OCI-LY3 (cell line): ENCODE data around the gene DR1.

Experiments used
- H2AFZ ChIP-seq: fragments of 200-600, 300-600 bp; shearing (Covaris generic); 2 replicates; pipeline ENCODE4 v1.6.0; 2014; ENCODE audit warnings: antibody characterized with exemption, low read depth, low read length
- H3K27ac ChIP-seq: fragments of 200-600, 300-600 bp; sonication (generic); 2 replicates; pipeline ENCODE4 v1.5.1; 2014; ENCODE audit warnings: mild to moderate bottlenecking, low read length, moderate library complexity, mixed read lengths
- H3K27me3 ChIP-seq: fragments of 200-600, 300-600 bp; sonication (generic); 2 replicates; pipeline ENCODE4 v1.6.1; 2014; ENCODE audit warnings: low read depth, low read length, mixed read lengths
- H3K36me3 ChIP-seq: fragments of 200-600, 300-600 bp; sonication (generic); replicated peaks from 2 replicates; pipeline ENCODE3; 2014; ENCODE audit warnings: low read depth, low read length, mixed read lengths
- H3K4me1 ChIP-seq: fragments of 300-600, 200-600 bp; sonication (generic); 2 replicates; pipeline ENCODE4 v1.6.1; 2014; ENCODE audit warnings: low read length, mixed read lengths
- H3K4me2 ChIP-seq: fragments of 200-600, 300-600 bp; sonication (generic); 2 replicates; pipeline ENCODE4 v1.6.1; 2014; ENCODE audit warnings: low read length, mixed read lengths
- H3K4me3 ChIP-seq: fragments of 300-600, 200-600 bp; sonication (generic); 2 replicates; pipeline ENCODE4 v1.5.1; 2014; ENCODE audit warnings: antibody characterized with exemption, mild to moderate bottlenecking, low read length, moderate library complexity
- H3K79me2 ChIP-seq: fragments of 300-600, 200-600 bp; shearing (Covaris generic); 2 replicates; pipeline ENCODE4 v1.6.1; 2014; ENCODE audit warnings: mild to moderate bottlenecking, low read length, mixed read lengths
- H3K9ac ChIP-seq: fragments of 300-600, 200-600 bp; shearing (Covaris generic); 2 replicates; pipeline ENCODE4 v1.6.0; 2014; ENCODE audit warnings: mild to moderate bottlenecking, low read length, moderate library complexity
- H3K9me3 ChIP-seq: fragments of 200-600, 300-600 bp; shearing (Covaris generic); 2 replicates; pipeline ENCODE4 v1.6.1; 2014; ENCODE audit warnings: low read length, mixed read lengths; ENCODE audit not compliant: insufficient read depth
- H4K20me1 ChIP-seq: fragments of 200-600, 300-600 bp; sonication (generic); 2 replicates; pipeline ENCODE4 v1.6.1; 2016; ENCODE audit warnings: low read length, mixed read lengths; ENCODE audit not compliant: insufficient read depth
- EZH2phosphoT487 ChIP-seq: fragments of 200-600 bp; shearing (Covaris generic); IDR thresholded peaks from 2 replicates; pipeline ENCODE4 v1.6.1; 2018; ENCODE audit warnings: antibody characterized with exemption, mixed run types, low read depth
- TF ChIP-seq, protein P1 (sequence below): fragments of 200-600, 300-600 bp; sonication (generic); IDR thresholded peaks from 2 replicates; pipeline ENCODE4 v1.5.1; 2014; ENCODE audit warnings: antibody characterized with exemption, low read length, low read depth

DR1 gene

DNA sequence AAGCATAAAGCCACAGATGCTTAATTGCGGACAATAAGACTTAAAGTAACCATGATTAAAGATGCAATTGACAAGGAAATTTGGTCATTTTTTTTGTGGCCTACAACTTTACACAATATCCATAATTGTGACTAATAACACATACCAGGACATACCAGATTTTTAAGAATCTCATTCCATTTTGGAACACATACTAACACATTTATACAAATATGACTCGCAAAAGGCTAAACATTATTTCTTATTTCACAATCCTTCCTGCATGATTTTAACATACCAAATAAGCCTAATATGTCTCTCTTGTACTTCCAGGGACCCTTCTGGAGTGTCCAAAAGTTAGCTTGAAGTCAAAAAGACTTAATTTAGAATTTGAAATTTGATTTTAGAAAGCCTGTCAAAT lies 48.8 kb downstream of the DR1 start:
- Histone ChIP-seq H3K27ac (no peak overlapping the region), H3K36me3 (no peaks in the 10 kb centered on the region), H3K4me3 (no peak overlapping the region), H3K79me2 (no peaks in the 10 kb centered on the region), H3K4me2 (no peak overlapping the region), H3K9me3 (no peaks in the 10 kb centered on the region), H3K9ac (no peak overlapping the region), H3K4me1 (no peaks in the 10 kb centered on the region), H4K20me1 (no peaks in the 10 kb centered on the region), H3K27me3 (no peaks in the 10 kb centered on the region), H2AFZ (no peak overlapping the region)
- TF ChIP-seq EZH2phosphoT487, result no peak
- TF ChIP-seq, protein P1, sequence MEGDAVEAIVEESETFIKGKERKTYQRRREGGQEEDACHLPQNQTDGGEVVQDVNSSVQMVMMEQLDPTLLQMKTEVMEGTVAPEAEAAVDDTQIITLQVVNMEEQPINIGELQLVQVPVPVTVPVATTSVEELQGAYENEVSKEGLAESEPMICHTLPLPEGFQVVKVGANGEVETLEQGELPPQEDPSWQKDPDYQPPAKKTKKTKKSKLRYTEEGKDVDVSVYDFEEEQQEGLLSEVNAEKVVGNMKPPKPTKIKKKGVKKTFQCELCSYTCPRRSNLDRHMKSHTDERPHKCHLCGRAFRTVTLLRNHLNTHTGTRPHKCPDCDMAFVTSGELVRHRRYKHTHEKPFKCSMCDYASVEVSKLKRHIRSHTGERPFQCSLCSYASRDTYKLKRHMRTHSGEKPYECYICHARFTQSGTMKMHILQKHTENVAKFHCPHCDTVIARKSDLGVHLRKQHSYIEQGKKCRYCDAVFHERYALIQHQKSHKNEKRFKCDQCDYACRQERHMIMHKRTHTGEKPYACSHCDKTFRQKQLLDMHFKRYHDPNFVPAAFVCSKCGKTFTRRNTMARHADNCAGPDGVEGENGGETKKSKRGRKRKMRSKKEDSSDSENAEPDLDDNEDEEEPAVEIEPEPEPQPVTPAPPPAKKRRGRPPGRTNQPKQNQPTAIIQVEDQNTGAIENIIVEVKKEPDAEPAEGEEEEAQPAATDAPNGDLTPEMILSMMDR, result no peak

DNA sequence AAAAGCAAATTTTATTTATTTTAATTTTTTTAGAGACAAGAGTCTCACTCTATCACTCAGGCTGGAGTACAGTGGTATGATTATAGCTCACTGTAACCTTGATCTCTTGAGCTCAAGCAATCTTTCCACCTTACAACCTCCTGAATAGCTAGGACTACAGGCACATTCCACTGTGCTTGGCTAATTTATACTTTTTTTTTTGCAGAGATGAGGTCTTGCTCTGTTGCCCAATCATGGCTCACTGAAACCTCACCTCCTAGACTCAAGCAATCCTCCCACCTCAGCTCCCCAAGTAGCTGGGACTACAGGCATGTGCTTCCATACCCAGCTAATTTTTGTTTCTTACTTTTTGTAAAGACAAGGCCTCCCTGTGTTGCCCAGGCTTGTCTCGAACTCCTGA lies 49.5 kb downstream of the DR1 start:
- no peak overlapping the region for H3K4me3 ChIP-seq
- no peak overlapping the region for H2AFZ ChIP-seq
- no peaks in the 10 kb centered on the region for H3K27me3 ChIP-seq
- no peaks in the 10 kb centered on the region for H3K36me3 ChIP-seq
- H3K4me1 ChIP-seq, result no peaks in the 10 kb centered on the region
- H3K27ac ChIP-seq, result no peak overlapping the region
- no peaks in the 10 kb centered on the region for H3K9me3 ChIP-seq
- no peak overlapping the region for H3K4me2 ChIP-seq
- TF ChIP-seq, protein P1, result no peak
- TF ChIP-seq EZH2phosphoT487, result no peak
- H4K20me1 ChIP-seq, result no peaks in the 10 kb centered on the region
- no peak overlapping the region for H3K9ac ChIP-seq
- no peaks in the 10 kb centered on the region for H3K79me2 ChIP-seq

DNA sequence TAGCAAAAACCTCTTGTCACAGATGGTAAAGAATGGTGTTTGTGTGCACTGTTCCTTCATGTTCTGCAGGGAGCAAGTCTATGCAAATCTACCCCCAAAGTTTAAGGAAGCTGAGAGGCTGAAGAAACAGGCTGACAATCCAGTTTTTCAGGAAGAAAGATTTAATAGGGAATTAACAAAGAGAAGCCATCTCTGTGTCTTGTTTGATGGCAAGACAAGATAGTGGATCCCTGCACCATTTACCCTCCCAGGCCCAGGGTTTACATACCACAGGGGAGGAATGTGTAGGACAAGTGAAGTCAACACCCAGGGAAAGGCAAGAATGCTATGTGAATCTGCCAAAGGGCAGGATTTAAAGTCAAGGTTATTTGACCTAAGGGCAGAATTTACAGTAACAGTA lies 54.1 kb downstream of the DR1 start:
- Histone ChIP-seq H3K9ac (no peak overlapping the region), H2AFZ (no peak overlapping the region), H3K9me3 (no peaks in the 10 kb centered on the region), H3K4me2 (no peak overlapping the region), H4K20me1 (no peaks in the 10 kb centered on the region), H3K79me2 (no peaks in the 10 kb centered on the region), H3K27ac (no peak overlapping the region), H3K4me1 (no peaks in the 10 kb centered on the region), H3K4me3 (no peak overlapping the region), H3K27me3 (no peaks in the 10 kb centered on the region), H3K36me3 (no peaks in the 10 kb centered on the region)
- TF ChIP-seq, protein P1, result no peak
- TF ChIP-seq EZH2phosphoT487, result no peak

- no peaks in the 10 kb centered on the region for H4K20me1 ChIP-seq
- no peaks in the 10 kb centered on the region for H3K9me3 ChIP-seq
- no peak overlapping the region for H2AFZ ChIP-seq
- no peak overlapping the region for H3K9ac ChIP-seq
- no peak for TF ChIP-seq EZH2phosphoT487
- TF ChIP-seq, protein P1, result no peak
- H3K4me1 ChIP-seq, result no peaks in the 10 kb centered on the region
- no peak overlapping the region for H3K4me3 ChIP-seq
- no peaks in the 10 kb centered on the region for H3K27me3 ChIP-seq
- no peak overlapping the region for H3K27ac ChIP-seq
- H3K79me2 ChIP-seq, result no peaks in the 10 kb centered on the region
- H3K4me2 ChIP-seq, result no peak overlapping the region
- no peaks in the 10 kb centered on the region for H3K36me3 ChIP-seq
These were observed 62.5 kb downstream of the DR1 start for GRCh38 chr1:93408203-93408602.
